BLaER1 (cell line): ENCODE results near the gene PIGQ.

ENCODE experiments used
- H3K27ac ChIP-seq: shearing (Covaris generic); formaldehyde crosslinking; 2 replicates; pipeline ENCODE4 v1.8.1; 2022
- H3K27me3 ChIP-seq: shearing (Covaris generic); formaldehyde crosslinking; 2 replicates; pipeline ENCODE4 v1.8.1; 2022
- H3K36me3 ChIP-seq: shearing (Covaris generic); formaldehyde crosslinking; 2 replicates; pipeline ENCODE4 v1.8.1; 2022
- H3K4me1 ChIP-seq: shearing (Covaris generic); formaldehyde crosslinking; 2 replicates; pipeline ENCODE4 v1.8.1; 2022
- H3K4me2 ChIP-seq: shearing (Covaris generic); formaldehyde crosslinking; 2 replicates; pipeline ENCODE4 v1.8.1; 2022
- H3K4me3 ChIP-seq: shearing (Covaris generic); formaldehyde crosslinking; 2 replicates; pipeline ENCODE4 v1.8.1; 2022
- H3K9ac ChIP-seq: shearing (Covaris generic); formaldehyde crosslinking; 2 replicates; pipeline ENCODE4 v1.8.1; 2022
- H3K9me3 ChIP-seq: shearing (Covaris generic); formaldehyde crosslinking; 2 replicates; pipeline ENCODE4 v1.8.1; 2022
- H4K20me1 ChIP-seq: shearing (Covaris generic); formaldehyde crosslinking; 2 replicates; pipeline ENCODE4 v1.8.1; 2022
- Cebpa-rat ChIP-seq: shearing (Covaris generic); IDR thresholded peaks from 2 replicates; pipeline ENCODE4 v1.8.1; 2022

PIGQ gene

DNA sequence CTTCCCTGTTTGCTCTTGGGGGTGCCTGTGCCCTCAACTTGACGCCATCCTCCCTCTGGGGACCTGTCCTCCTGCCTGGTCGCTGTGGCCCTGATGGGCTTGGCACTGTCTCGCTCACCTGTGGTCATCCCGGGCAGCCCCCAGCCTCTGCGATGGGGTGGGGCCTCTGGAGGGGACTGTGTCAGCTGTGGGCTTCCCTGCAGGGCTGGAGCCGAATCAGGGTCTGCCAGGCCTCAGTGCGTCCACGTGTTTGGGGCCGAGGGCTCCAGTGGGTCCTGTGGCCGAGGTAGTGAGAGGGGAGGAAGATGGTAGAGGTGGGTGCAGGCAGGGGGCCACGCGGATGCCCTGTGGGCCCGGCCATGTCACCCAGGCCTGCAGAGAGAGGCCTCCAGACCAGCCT lies 8.0 kb downstream of the PIGQ start:
- no peaks in the 10 kb centered on the region for H3K9me3 ChIP-seq
- H3K4me2 ChIP-seq = peak overlapping the region; percentile 84
- H3K27ac ChIP-seq = peak overlapping the region; percentile 48; the same call in 1 of the 2 replicates
- H3K9ac ChIP-seq = 0 out of 2 replicates have a peak overlapping the region, but pooled peaks have one; percentile 7
- peaks cover 70% of the 10 kb centered on the region for H3K4me1 ChIP-seq
- no peak overlapping the region for H3K4me3 ChIP-seq
- TF ChIP-seq Cebpa-rat = no peak
- H3K27me3 ChIP-seq = no peaks in the 10 kb centered on the region
- H4K20me1 ChIP-seq = peaks cover 37% of the 10 kb centered on the region
- H3K36me3 ChIP-seq = peaks cover 43% of the 10 kb centered on the region

DNA sequence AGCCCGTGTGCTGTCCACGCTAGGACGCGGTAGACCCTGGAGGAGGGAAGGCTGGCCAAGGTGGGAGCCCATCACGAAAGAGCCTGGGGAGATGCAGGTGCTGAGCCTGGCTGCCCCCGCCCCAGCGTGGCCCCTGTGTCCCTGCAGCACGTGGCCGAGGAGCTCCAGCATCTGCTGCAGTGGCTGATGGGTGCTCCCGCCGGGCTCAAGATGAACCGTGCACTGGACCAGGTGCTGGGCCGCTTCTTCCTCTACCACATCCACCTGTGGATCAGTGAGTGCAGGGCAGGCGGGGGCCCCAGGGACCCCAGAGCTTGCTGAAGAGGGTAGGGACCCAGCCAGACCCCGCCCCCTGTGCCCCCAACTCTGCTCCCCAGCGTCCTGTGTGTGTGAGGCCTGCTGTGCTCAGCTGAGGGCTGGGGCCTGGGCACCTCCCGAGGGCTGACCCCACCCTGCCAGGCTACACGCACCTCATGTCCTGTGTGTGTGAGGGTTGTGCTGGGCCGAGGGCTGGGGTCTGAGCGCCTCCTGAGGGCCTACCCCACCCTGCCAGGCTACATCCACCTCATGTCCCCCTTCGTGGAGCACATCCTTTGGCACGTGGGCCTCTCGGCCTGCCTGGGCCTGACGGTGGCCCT lies 8.6 kb downstream of the PIGQ start:
- H3K4me1 ChIP-seq = peaks cover 70% of the 10 kb centered on the region
- peak overlapping the region; percentile 84 for H3K4me2 ChIP-seq
- H3K9ac ChIP-seq = 0 out of 2 replicates have a peak overlapping the region, but pooled peaks have one; percentile 10
- H3K36me3 ChIP-seq = peaks cover 37% of the 10 kb centered on the region
- H3K27me3 ChIP-seq = no peaks in the 10 kb centered on the region
- no peak for TF ChIP-seq Cebpa-rat
- peaks cover 32% of the 10 kb centered on the region for H4K20me1 ChIP-seq
- no peaks in the 10 kb centered on the region for H3K9me3 ChIP-seq
- H3K27ac ChIP-seq = 0 out of 2 replicates have a peak overlapping the region, but pooled peaks have one; percentile 48
- no peak overlapping the region for H3K4me3 ChIP-seq

GRCh38 chr16:578870-579405 lies 9.2 kb downstream of the PIGQ start:
- no peak for TF ChIP-seq Cebpa-rat

DNA sequence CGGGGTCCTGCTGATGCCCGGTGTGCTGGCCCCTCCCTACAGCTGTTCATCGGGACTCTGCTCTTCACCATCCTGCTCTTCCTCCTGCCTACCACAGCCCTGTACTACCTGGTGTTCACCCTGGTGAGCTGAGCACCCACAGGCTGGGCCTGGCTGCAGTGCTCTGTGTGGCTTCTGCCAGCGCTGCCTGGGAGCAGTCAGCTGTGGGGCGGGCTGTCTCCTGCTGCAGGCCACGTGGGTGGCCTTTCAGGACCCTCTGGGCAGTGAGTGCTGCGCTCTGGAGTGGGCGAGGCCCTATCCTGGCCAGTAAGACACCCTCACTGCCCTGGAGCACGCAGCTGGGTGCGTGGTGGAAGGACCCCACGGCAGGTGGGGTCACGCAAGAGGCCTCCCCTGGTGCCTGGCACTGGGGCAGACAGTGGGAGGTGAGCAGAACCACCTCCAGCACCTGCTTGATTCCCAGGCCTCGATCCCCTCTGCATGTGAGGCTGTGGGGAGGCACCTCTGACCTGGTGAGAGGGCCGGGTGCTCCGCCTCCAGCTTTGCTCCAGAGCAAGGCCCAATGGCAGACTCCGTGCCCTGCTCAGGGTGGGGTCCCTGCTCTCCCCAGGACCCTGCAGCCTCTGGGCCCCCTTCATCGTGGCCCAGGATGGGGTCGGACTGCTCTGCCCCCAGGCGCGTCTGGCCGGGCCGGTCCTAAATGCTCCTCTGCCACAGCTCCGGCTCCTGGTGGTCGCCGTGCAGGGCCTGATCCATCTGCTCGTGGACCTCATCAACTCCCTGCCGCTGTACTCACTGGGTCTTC lies 10.6 kb downstream of the PIGQ start:
- peaks cover 74% of the 10 kb centered on the region for H3K4me1 ChIP-seq
- no peaks in the 10 kb centered on the region for H3K9me3 ChIP-seq
- peak overlapping the region; percentile 18; the same call in 1 of the 2 replicates for H3K27ac ChIP-seq
- 0 out of 2 replicates have a peak overlapping the region, but pooled peaks have one; percentile 19 for H3K4me2 ChIP-seq
- no peak for TF ChIP-seq Cebpa-rat
- H3K4me3 ChIP-seq = no peak overlapping the region
- 0 out of 2 replicates have a peak overlapping the region, but pooled peaks have one; percentile 29 for H3K9ac ChIP-seq
- H3K36me3 ChIP-seq = peaks cover 18% of the 10 kb centered on the region
- H4K20me1 ChIP-seq = peaks cover 20% of the 10 kb centered on the region
- H3K27me3 ChIP-seq = no peaks in the 10 kb centered on the region

More at GRCh38 chr16:578870-579405, 9.2 kb downstream of the PIGQ start:
- no peak overlapping the region for H3K4me3 ChIP-seq
- no peak overlapping the region for H3K9ac ChIP-seq
- peaks cover 32% of the 10 kb centered on the region for H3K36me3 ChIP-seq
- H3K9me3 ChIP-seq = no peaks in the 10 kb centered on the region
- H3K4me2 ChIP-seq = peak overlapping the region; percentile 84
- no peak overlapping the region for H3K27ac ChIP-seq
- H4K20me1 ChIP-seq = peaks cover 33% of the 10 kb centered on the region
- peaks cover 76% of the 10 kb centered on the region for H3K4me1 ChIP-seq
- H3K27me3 ChIP-seq = no peaks in the 10 kb centered on the region

GRCh38 chr16:580946-581498 lies 11.3 kb downstream of the PIGQ start:
- Histone ChIP-seq H3K27ac (no peak overlapping the region), H3K9me3 (no peaks in the 10 kb centered on the region), H3K4me3 (no peak overlapping the region), H4K20me1 (peaks cover 13% of the 10 kb centered on the region), H3K36me3 (0 out of 2 replicates have a peak, but pooled peaks cover 11% of the 10 kb centered on the region), H3K27me3 (no peaks in the 10 kb centered on the region), H3K4me2 (no peak overlapping the region), H3K9ac (no peak overlapping the region), H3K4me1 (peaks cover 74% of the 10 kb centered on the region)
- TF ChIP-seq Cebpa-rat = no peak

- Histone ChIP-seq H4K20me1 (peaks cover 7% of the 10 kb centered on the region; the same call in 1 of the 2 replicates), H3K4me2 (no peak overlapping the region), H3K4me1 (peaks cover 74% of the 10 kb centered on the region), H3K27me3 (no peaks in the 10 kb centered on the region), H3K9ac (no peak overlapping the region), H3K9me3 (no peaks in the 10 kb centered on the region), H3K36me3 (0 out of 2 replicates have a peak, but pooled peaks cover 8% of the 10 kb centered on the region), H3K27ac (no peak overlapping the region), H3K4me3 (no peak overlapping the region)
- TF ChIP-seq Cebpa-rat = no peak
Observed at GRCh38 chr16:582218-582613, 12.4 kb downstream of the PIGQ start.

- H3K4me3 ChIP-seq = peak overlapping the region; percentile 15; the same call in 1 of the 2 replicates
- H3K9ac ChIP-seq = peak overlapping the region; percentile 58; the same call in 1 of the 2 replicates
- TF ChIP-seq Cebpa-rat = no peak
- no peaks in the 10 kb centered on the region for H3K9me3 ChIP-seq
- H3K36me3 ChIP-seq = 0 out of 2 replicates have a peak, but pooled peaks cover 8% of the 10 kb centered on the region
- peak overlapping the region; percentile 84 for H3K4me2 ChIP-seq
- H4K20me1 ChIP-seq = peaks cover 12% of the 10 kb centered on the region; the same call in 1 of the 2 replicates
- H3K4me1 ChIP-seq = peaks cover 74% of the 10 kb centered on the region
- peak overlapping the region; percentile 70 for H3K27ac ChIP-seq
- H3K27me3 ChIP-seq = no peaks in the 10 kb centered on the region
Observed at GRCh38 chr16:582614-583331, 13.0 kb downstream of the PIGQ start.

DNA sequence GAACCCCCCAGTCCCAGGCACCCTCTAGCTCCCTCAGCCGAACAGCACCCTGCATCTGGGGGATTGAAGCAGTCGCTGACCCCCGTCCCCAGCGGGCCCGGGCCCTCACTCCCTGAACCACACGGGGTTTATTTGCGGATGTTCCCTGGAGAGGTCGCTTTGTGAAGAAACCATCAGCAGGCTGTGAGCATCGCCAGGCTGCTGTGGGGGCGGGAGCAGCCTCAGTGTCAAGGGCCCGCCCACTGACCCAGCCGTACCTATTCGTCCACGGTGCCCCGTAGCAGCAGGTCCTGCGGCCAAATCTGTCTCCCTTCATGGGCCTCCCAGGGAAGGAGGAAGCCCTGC lies 13.7 kb downstream of the PIGQ start:
- peaks cover 73% of the 10 kb centered on the region for H3K4me1 ChIP-seq
- H3K9me3 ChIP-seq = no peaks in the 10 kb centered on the region
- TF ChIP-seq Cebpa-rat = no peak
- peak overlapping the region; percentile 58 for H3K9ac ChIP-seq
- peaks cover 18% of the 10 kb centered on the region; the same call in 1 of the 2 replicates for H4K20me1 ChIP-seq
- no peaks in the 10 kb centered on the region for H3K27me3 ChIP-seq
- H3K36me3 ChIP-seq = 0 out of 2 replicates have a peak, but pooled peaks cover 8% of the 10 kb centered on the region
- peak overlapping the region; percentile 15; the same call in 1 of the 2 replicates for H3K4me3 ChIP-seq
- H3K27ac ChIP-seq = peak overlapping the region; percentile 70
- H3K4me2 ChIP-seq = peak overlapping the region; percentile 84
